Adrenal gland (tissue), 12 donors: ENCODE measurements around the gene VAC14. TPM values are rescaled to one million over a fixed set of nuclear protein-coding genes. Genes with fewer than 3 reads are reported as not detected.

ENCODE experiments used
- DNase-seq, 7 donors: peaks; one replicate each; pipeline ENCODE4 v3.0.0-alpha.2; 2019 to 2020
- H3K27ac ChIP-seq, 5 donors: fragments of 200-600 bp; sonication (generic) in 4 of 5; 1 replicate in 3 of 5; 2 replicates in 2 of 5; pipeline versions ENCODE4 v1.5.1 to v1.8.0; 2016 to 2020; ENCODE audit warnings: mild to moderate bottlenecking in 1 of 5
- H3K27me3 ChIP-seq: fragments of 200-600 bp; 2 replicates; pipeline ENCODE4 v1.8.0; 2021
- H3K36me3 ChIP-seq, 2 donors: fragments of 200-600 bp; replicated peaks in 1 of 2; 1 replicate in 1 of 2; 2 replicates in 1 of 2; pipeline versions ENCODE4 v1.5.1 to v1.8.0; 2018 to 2022
- H3K4me1 ChIP-seq, 2 donors: fragments of 200-600 bp; replicated peaks in 1 of 2; 1 replicate in 1 of 2; 2 replicates in 1 of 2; pipeline versions ENCODE4 v1.5.1 to v1.8.0; 2018 to 2021
- H3K4me3 ChIP-seq, 4 donors: fragments of 200-600 bp; sonication (generic) in 3 of 4; one replicate each; pipeline ENCODE4 v1.5.1; 2016 to 2018
- H3K9me3 ChIP-seq, 3 donors: fragments of 200-600 bp; sonication (generic) in 1 of 3; replicated peaks in 1 of 3; 1 replicate in 2 of 3; 2 replicates in 1 of 3; pipeline versions ENCODE4 v1.5.1 to v1.8.0; 2016 to 2021
- POLR2A ChIP-seq, 2 donors: fragments of 450-650 bp; IDR thresholded peaks; one replicate each; pipeline ENCODE4 v1.6.1; 2017; ENCODE audit warnings: antibody characterized with exemption in 2 of 2, mild to moderate bottlenecking in 2 of 2, moderate library complexity in 1 of 2
- WGBS, 4 donors: extraction: QIAGEN DNeasy Blood & Tissue Kit in 2 of 4; methylation state at CpG; one replicate each; pipeline versions ENCODE4 v1.1.5 to v1.1.7; 2013 to 2017; 5-methylcytosine and 5-hydroxymethylcytosine counted together
- intact Hi-C, 2 donors: fragments of 100-400 bp; cut with DNase I; formaldehyde crosslinking; loops; one replicate each; pipeline versions ENCODE4 v1.14.1 to v1.15.0; 2022 to 2023
- polyA plus RNA-seq, 3 donors: library from polyadenylated mRNA; stranded (reverse); fragments of 200-250 nt in 2 of 3; fragments of 350-450 nt in 1 of 3; fragmentation: Illumina TruSeq in 1 of 3; extraction: RNeasy Lipid Tissue Mini Kit (QIAGEN cat#74804) in 1 of 3; gene quantifications; one replicate each; pipeline ENCODE4 v1.2.3, GENCODE V29; 2013 to 2014
- total RNA-seq, 9 donors: library from RNA; depleted of rRNA in 4 of 9; stranded (reverse); fragments of >200 nt in 4 of 9; fragments of 120-200 nt in 1 of 9; fragmentation: NEBNext Ultra II Directional in 1 of 9; extraction: Animal tissue kit (Norgen Biotek cat#: 25700) in 1 of 9; gene quantifications; one replicate each; pipeline versions ENCODE4 v1.1.0 to v1.2.4, GENCODE V29; 2013 to 2023
- TF ChIP-seq, protein P1 (sequence below), 6 experiments: fragments of 450-650 bp in 4 of 6; fragments of 200-600 bp in 2 of 6; sonication (generic) in 1 of 6; IDR thresholded peaks; 1 replicate in 5 of 6; 2 replicates in 1 of 6; pipeline versions ENCODE4 v1.5.1 to v1.8.0; 2016 to 2021; ENCODE audit warnings: antibody characterized with exemption in 6 of 6, mild to moderate bottlenecking in 2 of 6, moderate library complexity in 1 of 6
- donor health status: healthy with polysubstance abuse.
- donor health status: Bipolar disorder and iron deficiency.
- donor health status: DM: yes; HTN: yes; CAD: no.
- donor health status: DM: no; HTN: no; CAD: no.
- donor health status: DM: no; HTN: no; CAD: no.
- donor health status: DM: yes; HTN: yes; CAD: no.

The VAC14 gene
- total and polyA plus RNA-seq, 12 donors: 24.6 to 74.8 (median 50.1) TPM

DNA sequence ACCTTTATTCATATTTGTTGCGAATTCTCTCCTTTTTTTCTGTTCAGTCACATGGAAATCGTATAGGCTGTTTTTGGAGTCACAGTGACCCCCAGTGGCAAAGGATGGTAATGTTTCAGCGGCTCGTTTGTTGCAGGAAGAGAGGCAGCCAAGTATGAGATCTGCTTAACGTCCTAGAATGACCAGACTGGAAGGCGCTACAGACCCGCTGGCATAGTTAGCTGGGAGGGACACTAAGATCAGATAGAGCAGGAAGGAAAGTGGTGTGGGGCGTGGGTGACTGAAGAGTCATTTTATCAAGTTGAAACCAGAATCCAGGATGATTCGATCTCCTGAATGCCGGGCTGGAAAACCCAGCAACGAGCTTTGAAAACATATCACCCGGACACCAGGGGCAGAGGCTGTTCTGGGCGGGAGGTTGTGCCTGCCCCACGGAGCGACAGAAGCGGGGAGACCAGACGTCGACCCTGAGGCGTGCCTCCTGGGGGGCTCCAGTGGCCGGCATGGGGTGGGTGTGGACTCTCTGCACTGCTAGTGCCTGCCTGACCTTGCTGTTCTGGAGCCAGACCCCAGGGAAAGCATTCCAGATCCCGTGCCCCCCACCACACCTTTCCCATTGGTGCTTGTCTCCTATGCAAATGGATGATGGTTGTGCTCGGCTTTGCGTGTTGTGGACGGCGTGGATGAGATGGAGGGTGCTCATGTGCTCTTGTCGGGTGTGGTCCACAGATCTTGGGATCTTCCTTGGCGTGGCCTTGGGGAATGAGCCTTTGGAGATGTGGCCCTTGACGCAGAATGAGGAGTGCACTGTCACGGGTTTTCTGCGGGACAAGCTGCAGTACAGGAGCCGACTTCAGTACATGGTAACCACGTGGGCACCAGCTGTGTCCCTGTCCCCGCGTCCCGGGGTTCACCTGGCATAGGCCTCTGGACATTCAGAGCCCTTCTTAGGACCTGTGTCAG lies 146.9 kb downstream of the VAC14 start:
- peak; percentile 73 to 95 (median 86) for DNase-seq
- no peak overlapping the region for H3K4me3 ChIP-seq
- TF ChIP-seq POLR2A (IDR thresholded peaks at IDR 0.05): no peak
- TF ChIP-seq, protein P1, sequence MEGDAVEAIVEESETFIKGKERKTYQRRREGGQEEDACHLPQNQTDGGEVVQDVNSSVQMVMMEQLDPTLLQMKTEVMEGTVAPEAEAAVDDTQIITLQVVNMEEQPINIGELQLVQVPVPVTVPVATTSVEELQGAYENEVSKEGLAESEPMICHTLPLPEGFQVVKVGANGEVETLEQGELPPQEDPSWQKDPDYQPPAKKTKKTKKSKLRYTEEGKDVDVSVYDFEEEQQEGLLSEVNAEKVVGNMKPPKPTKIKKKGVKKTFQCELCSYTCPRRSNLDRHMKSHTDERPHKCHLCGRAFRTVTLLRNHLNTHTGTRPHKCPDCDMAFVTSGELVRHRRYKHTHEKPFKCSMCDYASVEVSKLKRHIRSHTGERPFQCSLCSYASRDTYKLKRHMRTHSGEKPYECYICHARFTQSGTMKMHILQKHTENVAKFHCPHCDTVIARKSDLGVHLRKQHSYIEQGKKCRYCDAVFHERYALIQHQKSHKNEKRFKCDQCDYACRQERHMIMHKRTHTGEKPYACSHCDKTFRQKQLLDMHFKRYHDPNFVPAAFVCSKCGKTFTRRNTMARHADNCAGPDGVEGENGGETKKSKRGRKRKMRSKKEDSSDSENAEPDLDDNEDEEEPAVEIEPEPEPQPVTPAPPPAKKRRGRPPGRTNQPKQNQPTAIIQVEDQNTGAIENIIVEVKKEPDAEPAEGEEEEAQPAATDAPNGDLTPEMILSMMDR (IDR thresholded peaks at IDR 0.05): peak; percentile 91 to 99 (median 95)
- H3K27me3 ChIP-seq: no peaks in the 10 kb centered on the region
- intact Hi-C loops: loop anchor here (5.0 to 10.0 kb wide), 3 partner anchors 119 to 287 kb away; no protein-coding TSS in a partner anchor
- peak overlapping the region in 2 of 5 donors; percentile 48 to 66 for H3K27ac ChIP-seq
- H3K9me3 ChIP-seq: no peaks in the 10 kb centered on the region
- H3K4me1 ChIP-seq: peaks cover 0 to 8% of the 10 kb centered on the region in 2 donors
- H3K36me3 ChIP-seq: peaks cover 0 to 10% of the 10 kb centered on the region in 2 donors
- 39 to 49% (median 42%) methylated on average over 22 to 35 of the region's 35 CpGs for WGBS, 4 donors

DNA sequence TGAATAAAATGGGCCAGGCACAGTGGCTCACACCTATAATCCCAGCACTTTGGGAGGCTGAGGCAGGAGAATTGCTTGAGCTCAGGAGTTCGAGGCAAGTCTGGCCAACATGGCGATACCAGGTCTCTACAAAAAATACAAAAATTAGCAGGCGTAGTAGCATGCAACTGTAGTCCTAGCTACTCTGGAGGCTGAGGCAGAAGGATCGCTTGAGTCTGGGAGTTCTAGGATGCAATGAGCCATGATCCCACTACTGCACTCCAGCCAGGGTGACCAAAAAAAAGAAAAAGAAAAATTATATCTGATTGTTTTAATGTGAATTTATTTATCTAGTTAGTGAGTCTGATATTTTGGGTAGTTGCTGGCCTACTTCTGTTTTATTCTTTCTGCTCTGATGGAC lies 147.6 kb downstream of the VAC14 start:
- H3K27me3 ChIP-seq: no peaks in the 10 kb centered on the region
- peak overlapping the region in 1 of 5 donors; percentile 6 for H3K27ac ChIP-seq
- peaks cover 0 to 10% of the 10 kb centered on the region in 2 donors for H3K36me3 ChIP-seq
- WGBS, 4 donors: 85 to 89% (median 87%) methylated on average over 4 of the region's 4 CpGs
- intact Hi-C loops: loop anchor here (5.0 to 10.0 kb wide), 3 partner anchors 119 to 286 kb away; no protein-coding TSS in a partner anchor
- no peak overlapping the region for H3K4me3 ChIP-seq
- no peaks in the 10 kb centered on the region for H3K9me3 ChIP-seq
- no peak for DNase-seq
- peaks cover 0 to 8% of the 10 kb centered on the region in 2 donors for H3K4me1 ChIP-seq
- TF ChIP-seq, protein P1 (IDR thresholded peaks at IDR 0.05): no peak
- no peak for TF ChIP-seq POLR2A (IDR thresholded peaks at IDR 0.05)

DNA sequence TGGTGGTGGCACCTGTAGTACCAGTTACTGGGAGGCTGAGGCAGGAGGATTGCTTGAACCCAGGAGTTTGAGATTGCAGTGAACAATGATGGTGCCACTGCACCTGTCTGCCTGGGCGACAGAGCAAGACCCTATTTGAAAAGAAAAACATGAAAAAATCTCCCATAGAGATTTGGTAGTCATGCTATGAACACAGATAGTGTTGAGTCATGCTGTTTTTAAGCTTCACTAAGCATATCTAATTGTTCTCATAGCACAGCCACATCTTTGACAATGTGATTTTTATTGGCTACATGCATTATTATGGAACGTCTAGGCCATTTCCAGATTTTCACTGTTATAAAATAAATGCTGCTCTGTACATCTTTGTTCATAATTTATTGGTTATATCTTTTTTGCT lies 148.6 kb downstream of the VAC14 start:
- intact Hi-C loops: loop anchor here (5.0 to 10.0 kb wide), 3 partner anchors 118 to 285 kb away; no protein-coding TSS in a partner anchor
- Histone ChIP-seq H3K36me3 (peaks cover 0 to 10% of the 10 kb centered on the region in 2 donors), H3K4me3 (no peak overlapping the region), H3K27ac (no peak overlapping the region), H3K9me3 (no peaks in the 10 kb centered on the region), H3K27me3 (no peaks in the 10 kb centered on the region), H3K4me1 (peaks cover 0 to 8% of the 10 kb centered on the region in 2 donors)
- no peak for DNase-seq
- WGBS, 4 donors: 76 to 93% (median 86%) methylated on average over 2 of the region's 2 CpGs
- TF ChIP-seq, protein P1 (IDR thresholded peaks at IDR 0.05): no peak
- TF ChIP-seq POLR2A (IDR thresholded peaks at IDR 0.05): no peak

DNA sequence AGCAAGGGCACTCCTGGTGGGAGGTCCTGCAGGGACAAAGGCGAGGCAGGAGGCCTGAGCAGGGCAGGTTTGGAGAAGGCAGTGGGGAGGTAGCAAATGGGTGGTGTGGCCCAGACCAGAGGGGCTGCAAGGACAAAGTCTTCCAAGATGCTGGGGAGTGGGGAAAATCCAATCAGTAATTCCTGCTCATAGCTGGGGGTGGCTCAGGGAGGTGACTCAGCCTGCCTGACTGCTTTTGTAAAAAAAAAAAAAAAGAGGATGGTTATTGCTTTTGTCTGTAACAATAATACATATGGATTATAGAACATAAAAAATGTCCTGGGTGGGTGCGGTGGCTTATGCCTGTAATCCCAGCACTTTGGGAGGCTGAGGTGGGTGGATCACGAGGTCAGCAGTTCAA lies 149.4 kb downstream of the VAC14 start:
- intact Hi-C loops: loop anchor here (5.0 to 10.0 kb wide), 3 partner anchors 117 to 284 kb away; no protein-coding TSS in a partner anchor
- no peak overlapping the region for H3K27ac ChIP-seq
- H3K4me1 ChIP-seq: peaks cover 0 to 14% of the 10 kb centered on the region in 2 donors
- TF ChIP-seq, protein P1 (IDR thresholded peaks at IDR 0.05): no peak
- no peak for TF ChIP-seq POLR2A (IDR thresholded peaks at IDR 0.05)
- 95 to 100% (median 97%) methylated on average over 3 of the region's 3 CpGs for WGBS, 4 donors
- no peaks in the 10 kb centered on the region for H3K27me3 ChIP-seq
- no peak for DNase-seq
- no peaks in the 10 kb centered on the region for H3K9me3 ChIP-seq
- no peak overlapping the region for H3K4me3 ChIP-seq
- peaks cover 0 to 5% of the 10 kb centered on the region in 2 donors for H3K36me3 ChIP-seq
